Epithelial cell of proximal tubule (primary cell): ENCODE measurements around the gene IL10RB. TPM values are rescaled to one million over a fixed set of nuclear protein-coding genes. Genes with fewer than 3 reads are reported as not detected.

Experiments
- DNase-seq: peaks from one replicate; pipeline ENCODE4 v3.0.0-alpha.2; 2011; ENCODE audit warnings: low read depth
- H3K4me3 ChIP-seq: 2 replicates; pipeline ENCODE4 v1.5.1; 2011; ENCODE audit warnings: low read depth, mild to moderate bottlenecking, low read length
- total RNA-seq: library from RNA; depleted of rRNA; stranded (reverse); fragments of >200 nt; gene quantifications from 2 replicates; pipeline ENCODE4 v1.2.3, GENCODE V29; 2015
- TF ChIP-seq, protein P1 (sequence below): conservative IDR thresholded peaks from 2 replicates; pipeline ENCODE4 v1.5.1; 2012; ENCODE audit warnings: low read depth, mild to moderate bottlenecking, low read length

IL10RB gene
- total RNA-seq, 1 donor from 2014 or later: 11.0 TPM

DNA sequence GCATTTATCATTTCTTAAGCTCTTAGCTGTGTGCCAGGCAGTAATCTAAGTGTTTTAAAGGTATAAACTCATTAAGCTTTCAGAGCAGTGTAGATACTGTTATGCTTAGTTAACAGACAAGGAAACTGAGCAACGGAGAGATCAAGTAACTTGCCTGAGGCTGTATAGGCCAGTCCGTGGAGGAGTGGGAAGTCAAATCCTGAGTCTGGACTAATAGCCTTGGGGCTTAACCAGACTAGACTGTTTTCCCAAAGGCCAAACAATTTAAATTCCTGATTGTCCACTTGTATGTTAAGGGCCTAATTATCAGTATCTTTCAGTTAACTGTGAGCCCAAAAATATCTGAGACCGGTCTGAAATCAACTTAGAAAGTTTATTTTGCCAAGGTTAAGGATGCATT, 61.2 kb downstream of the IL10RB start:
- no peak overlapping the region for H3K4me3 ChIP-seq
- DNase-seq: no peak
- TF ChIP-seq, protein P1, sequence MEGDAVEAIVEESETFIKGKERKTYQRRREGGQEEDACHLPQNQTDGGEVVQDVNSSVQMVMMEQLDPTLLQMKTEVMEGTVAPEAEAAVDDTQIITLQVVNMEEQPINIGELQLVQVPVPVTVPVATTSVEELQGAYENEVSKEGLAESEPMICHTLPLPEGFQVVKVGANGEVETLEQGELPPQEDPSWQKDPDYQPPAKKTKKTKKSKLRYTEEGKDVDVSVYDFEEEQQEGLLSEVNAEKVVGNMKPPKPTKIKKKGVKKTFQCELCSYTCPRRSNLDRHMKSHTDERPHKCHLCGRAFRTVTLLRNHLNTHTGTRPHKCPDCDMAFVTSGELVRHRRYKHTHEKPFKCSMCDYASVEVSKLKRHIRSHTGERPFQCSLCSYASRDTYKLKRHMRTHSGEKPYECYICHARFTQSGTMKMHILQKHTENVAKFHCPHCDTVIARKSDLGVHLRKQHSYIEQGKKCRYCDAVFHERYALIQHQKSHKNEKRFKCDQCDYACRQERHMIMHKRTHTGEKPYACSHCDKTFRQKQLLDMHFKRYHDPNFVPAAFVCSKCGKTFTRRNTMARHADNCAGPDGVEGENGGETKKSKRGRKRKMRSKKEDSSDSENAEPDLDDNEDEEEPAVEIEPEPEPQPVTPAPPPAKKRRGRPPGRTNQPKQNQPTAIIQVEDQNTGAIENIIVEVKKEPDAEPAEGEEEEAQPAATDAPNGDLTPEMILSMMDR: no peak

- no peak for DNase-seq
- TF ChIP-seq, protein P1: no peak
- no peak overlapping the region for H3K4me3 ChIP-seq
These were observed 61.7 kb downstream of the IL10RB start for GRCh38 chr21:33327792-33328433.

GRCh38 chr21:33330726-33331125, 64.6 kb downstream of the IL10RB start:
- no peak for DNase-seq
- no peak overlapping the region for H3K4me3 ChIP-seq
- TF ChIP-seq, protein P1: no peak

DNA sequence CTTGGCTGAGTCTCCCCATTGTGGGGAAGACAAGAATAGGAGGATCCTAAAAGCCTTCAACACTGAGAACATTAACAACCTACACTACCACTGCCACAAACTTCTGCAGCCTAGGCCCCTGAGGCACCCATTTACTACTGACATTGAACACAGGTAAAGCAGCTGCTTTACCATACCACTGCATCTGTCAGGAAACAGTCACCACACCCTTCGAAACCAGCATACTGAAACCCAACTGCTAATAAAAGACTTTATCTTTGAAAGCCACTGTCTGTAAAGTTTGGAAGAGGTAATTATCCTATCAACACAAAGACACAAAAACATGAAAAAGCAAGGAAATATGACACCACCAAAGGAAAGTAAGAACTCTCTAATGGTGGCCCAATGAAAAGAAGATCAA, 66.0 kb downstream of the IL10RB start:
- TF ChIP-seq, protein P1: no peak
- H3K4me3 ChIP-seq: no peak overlapping the region
- no peak for DNase-seq

- TF ChIP-seq, protein P1: no peak
- no peak for DNase-seq
- no peak overlapping the region for H3K4me3 ChIP-seq
These were observed 68.0 kb downstream of the IL10RB start for GRCh38 chr21:33334191-33334590.

- TF ChIP-seq, protein P1: no peak
- no peak for DNase-seq
- H3K4me3 ChIP-seq: no peak overlapping the region
These were observed 68.7 kb downstream of the IL10RB start for GRCh38 chr21:33334824-33335223.

DNA sequence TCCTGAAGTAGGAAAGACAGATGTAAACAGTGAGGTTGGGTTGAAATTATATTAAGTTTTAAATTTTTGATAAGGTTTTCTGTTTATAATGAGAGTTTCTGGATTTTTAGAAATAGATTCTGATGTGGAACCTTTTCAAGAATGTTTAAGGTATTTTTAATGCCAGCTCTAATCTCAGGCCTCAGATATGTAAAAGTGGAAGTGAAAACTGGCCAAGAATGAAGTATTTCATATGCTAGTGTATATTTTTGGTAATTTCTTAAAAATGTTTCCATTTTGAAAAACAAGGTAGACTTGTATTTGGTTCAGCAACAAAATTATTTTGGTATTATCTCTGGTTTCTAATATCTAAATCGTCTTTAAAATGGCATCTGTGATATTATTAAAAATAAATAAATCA, 73.0 kb downstream of the IL10RB start:
- H3K4me3 ChIP-seq: no peak overlapping the region
- TF ChIP-seq, protein P1: no peak
- no peak for DNase-seq
